ENCODE results near the gene TNRC6C.
"Not testable (repeated sequence)": the region's sequence is repeated elsewhere in the genome, so short reads cannot be mapped to it uniquely, and the experiment has no call there.

Gene TNRC6C

DNA sequence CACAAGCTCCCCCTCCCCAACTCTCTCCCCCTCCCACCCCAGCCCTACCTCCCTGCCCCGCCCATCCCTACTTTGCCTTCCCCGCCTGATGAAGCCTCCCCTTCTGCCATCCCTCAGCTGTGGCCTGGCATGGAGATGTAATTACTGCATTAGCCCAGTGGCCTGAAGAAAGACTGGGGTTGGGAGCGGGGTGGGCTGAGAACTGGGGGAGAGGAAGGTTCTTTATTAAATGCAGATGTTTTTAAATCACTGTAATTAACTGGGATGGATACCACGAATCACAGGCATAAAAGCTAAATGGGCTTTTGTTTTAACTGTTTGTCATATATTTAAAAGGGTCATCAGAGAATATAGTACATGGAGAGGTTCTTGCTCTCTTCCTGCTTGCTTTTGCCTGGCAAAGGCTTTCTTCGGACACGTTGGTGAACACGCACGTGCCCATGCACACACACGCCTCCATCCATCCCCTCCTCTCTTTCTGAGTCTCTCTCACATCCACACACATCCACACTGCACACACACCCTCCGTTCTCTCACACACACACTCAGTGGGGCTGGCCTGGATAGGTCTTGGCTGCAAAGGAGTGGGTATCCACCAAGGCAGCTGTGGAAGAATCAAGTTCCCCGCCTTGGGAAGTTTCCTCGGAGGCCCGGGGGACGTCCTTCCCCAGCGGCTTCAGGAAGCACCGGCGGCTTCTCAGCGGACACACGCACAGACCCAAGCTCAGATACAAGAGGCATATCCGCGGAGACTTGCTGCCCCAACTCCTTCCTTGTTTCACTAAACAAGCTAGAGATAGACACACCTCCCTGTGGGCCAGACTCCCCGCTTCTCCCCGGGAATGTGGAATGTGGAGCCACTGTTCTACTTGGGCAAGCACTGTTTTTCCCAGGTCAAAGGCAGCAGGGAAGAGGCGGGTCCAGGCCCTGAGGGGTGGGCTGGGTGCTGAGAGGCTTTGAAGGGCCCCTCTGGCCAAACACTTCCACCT is 27.4 kb upstream of the TNRC6C start:
- no peak for DNase-seq

DNA sequence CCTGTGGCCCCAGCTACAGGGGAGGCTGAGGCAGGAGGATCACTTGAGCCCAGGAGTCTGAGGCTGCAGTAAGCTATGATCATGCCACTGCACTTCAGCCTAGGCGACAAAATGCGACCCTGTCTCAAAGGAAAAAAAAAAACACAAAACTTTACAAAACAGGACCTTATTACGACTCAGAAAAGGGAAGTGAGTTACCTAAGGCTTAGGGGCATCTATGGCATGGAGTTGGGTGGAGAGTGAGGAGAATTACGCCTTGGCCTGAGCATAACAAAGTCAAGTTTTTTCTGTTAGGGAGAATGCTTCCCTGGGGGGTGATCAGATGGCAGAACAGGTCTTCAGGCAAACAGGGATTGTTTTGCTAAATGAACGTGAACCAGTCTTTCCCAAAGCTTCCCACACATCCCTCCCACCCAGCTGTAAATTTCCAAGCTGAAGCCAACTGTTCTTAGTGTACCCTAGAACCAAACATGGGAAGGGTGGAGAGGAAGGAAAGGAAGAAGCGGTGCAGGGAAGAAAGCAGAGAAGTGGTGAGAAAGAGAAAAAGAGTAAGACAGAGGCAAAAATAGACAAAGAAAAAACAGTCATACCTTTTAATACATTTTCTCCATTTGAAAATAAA is 24.6 kb upstream of the TNRC6C start:
- no peak for DNase-seq

DNA sequence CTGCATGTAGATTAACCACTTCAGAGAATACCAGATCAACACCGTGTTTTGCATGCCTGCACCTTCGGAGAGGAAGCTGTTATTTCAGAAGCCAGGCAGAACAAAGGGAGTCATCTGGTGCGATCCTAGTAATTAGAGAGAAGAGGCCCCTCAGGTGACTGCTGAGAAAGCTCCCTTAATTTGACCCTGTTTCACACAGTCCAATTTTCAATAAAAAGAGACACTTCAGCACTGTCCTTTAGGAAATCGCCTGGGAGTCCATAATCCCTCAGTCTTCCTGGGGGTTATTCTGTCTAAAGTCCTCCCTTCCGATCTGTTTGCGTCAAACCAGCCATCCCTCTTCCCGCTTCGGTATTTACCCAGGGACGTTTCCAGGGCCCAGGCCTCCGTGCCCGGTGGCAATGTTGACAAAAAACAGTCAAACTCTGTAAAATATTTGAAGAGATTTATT is 23.4 kb upstream of the TNRC6C start:
- no peak for DNase-seq

- not testable (repeated sequence) for DNase-seq
Observed at GRCh38 chr17:77935744-77936143, 22.8 kb upstream of the TNRC6C start.

- DNase-seq: no peak
Observed at GRCh38 chr17:77936881-77937280, 21.6 kb upstream of the TNRC6C start.

- no peak for DNase-seq
Observed at GRCh38 chr17:77941004-77941403, 17.5 kb upstream of the TNRC6C start.

DNA sequence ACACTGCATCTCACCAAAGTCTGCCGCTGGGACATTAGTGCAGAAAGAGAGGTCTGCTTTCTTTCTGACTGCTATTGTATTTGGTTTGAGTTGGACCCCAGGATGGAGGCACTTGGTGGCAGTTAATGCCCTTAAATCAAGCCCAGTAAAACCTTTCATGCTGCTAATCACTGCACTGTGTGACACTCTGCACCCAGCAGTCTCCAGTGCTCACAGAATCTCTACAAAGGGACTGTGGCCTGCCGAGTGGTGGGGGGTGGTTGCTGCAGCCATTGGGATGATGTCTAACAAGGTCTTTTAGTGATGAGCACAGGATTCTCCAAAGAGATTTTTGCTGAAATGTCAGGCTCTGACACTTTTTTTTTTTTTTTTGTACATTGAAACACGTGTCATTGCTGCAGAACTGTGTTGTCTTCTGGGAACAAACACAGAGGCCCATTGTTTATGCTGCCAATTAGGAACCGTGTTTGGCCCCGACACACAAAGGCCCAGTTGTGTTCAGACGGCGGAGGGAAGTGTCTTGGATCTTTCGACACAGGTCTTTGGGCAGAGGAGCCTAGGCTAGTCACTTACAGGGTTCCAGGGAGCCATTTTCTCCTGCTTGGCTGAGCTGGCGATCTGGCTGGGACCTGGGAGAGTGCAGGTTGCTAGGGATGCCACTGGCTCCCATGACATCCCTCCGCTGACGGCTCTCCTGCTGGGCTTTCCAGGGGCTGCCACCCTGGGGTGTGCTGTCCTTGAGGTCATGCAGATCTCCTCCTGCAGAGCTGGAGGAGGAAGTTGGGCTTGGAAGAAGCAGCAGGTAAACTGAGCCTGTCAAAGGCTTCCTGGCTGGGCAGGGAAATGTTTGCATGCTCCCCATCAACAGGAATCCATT is 16.2 kb upstream of the TNRC6C start:
- DNase-seq: no peak

DNA sequence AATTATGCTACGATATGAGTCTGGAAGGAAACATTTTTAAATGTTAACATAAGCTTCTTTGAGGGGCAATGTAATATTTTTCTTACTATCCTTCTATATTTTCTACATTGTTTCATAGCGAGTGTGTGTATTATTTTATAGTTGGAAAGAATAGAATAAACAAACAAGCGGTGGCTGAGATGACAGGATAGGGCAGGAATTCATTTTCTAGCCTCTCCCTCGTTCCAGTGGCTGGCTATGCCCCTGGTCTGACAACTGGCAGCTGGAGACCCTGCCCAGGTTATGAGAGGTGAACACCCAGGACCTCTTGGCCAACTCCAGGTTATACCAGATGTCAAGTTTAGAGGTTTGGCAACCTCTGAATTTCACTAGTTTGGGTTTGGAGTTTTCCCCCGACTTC is 14.5 kb upstream of the TNRC6C start:
- no peak for DNase-seq

- DNase-seq: no peak
Observed at GRCh38 chr17:77944390-77945222, 13.9 kb upstream of the TNRC6C start.

DNA sequence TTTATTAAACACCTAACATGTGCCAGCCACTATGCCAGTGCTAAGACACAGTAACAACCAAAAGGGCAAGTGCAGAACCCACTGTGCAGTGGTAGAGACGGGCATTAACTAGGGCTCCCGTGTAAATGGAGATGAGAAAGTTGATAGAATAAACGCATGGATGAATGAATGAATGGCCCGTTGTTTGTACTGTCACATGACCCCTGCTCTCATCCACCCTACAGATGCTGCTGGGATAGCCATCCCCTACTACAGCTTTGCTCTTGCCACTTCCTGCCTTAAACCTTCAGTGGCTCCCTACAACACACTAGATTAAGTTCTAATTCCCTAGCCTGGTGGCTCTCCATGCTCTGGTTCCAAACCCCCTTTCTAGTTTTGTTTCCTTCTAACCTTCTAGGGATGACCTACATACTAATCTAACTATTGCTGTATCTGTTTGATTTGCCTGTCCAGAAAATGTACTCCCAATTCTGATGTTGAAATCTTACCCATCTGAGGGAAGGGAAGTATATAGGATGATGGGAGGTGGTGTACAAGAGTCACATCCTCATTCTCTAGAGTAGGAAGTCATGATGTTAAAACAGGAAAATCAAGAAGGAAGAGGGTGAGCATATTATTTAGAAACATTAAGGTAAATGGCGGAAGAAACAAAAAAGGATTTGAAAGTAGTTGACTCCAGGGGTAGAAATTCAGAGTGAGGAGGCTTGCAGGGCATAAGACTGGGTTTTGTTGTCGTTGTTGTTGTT is 11.4 kb upstream of the TNRC6C start:
- DNase-seq: no peak

DNA sequence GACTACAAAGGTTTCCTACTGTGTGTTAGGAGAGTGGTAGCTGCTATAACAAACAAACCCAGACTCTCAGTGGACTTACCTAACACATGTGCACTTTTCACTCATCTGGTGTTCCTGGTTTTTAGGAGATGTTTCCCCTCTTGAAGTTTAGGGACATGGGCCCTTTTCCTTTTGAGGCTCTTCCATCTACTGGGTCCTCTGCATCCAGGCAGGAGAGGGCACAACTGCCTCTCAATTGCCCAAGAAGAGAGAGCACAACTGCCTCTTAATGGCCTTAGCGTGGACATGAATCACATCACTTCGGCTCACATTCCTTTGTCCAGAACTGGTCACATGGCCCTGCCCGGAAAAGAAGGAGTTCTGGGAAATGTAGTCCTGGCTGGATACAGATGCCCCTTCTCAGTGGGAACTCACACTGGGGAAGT is 9.8 kb upstream of the TNRC6C start:
- DNase-seq: peak; percentile 67

DNA sequence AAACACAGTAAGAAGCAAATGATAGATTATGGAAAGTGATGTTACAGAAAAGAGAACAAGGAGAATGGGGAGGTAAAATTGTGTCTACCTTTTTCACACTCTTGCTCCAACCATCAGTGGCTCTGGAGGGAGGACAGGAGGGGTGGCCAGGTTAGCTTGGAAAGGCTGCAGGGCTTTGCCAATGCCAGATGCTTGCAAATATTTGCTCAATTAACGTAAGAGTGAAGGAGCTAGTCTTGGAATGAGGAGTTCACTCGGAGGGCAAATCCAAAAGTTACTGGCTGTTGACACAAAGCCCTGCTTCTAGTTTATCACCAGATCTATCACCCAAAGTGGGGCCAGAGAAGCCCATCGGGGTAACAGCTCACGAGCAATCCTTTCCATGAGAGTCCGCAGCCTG is 7.4 kb upstream of the TNRC6C start:
- DNase-seq: no peak

GRCh38 chr17:77952368-77952767 is 6.1 kb upstream of the TNRC6C start:
- no peak for DNase-seq

- peak; percentile 28 for DNase-seq
Observed at GRCh38 chr17:77957235-77957856, 1.2 kb upstream of the TNRC6C start.

- peak; percentile 5 for DNase-seq
Observed at GRCh38 chr17:77958716-77959125, 218 bp downstream of the TNRC6C start.

- peak; percentile 22 for DNase-seq
Observed at GRCh38 chr17:77959126-77959925, 823 bp downstream of the TNRC6C start.

DNA sequence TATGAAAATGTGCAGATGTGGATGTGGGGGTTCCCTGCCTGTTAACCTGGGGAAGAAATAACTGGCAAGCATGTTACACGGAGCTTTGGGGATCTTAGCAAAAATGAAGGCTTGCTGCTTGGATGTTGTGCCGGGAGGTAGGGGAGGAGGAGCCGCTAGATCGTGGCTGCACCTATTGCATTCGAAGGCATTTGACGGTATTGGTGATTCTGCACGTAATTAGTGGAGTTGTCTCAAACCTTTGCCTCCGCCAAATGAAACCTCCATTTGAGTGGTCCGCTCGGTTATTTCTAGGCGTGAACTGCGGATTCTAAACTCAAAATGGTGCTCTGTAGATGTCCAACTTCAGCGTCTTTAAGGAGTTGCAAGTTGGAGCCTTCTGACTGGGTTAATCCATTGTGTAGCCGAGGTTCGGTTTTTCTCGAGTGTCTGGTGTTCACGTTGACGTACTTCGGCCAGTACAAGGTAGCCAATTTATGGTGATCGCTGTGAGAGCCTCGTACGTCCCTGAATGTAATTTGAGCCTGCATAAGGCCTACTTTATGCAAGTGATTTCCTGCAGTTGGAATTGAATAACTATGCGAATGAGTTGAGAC is 1.5 kb downstream of the TNRC6C start:
- peak; percentile 16 for DNase-seq

DNA sequence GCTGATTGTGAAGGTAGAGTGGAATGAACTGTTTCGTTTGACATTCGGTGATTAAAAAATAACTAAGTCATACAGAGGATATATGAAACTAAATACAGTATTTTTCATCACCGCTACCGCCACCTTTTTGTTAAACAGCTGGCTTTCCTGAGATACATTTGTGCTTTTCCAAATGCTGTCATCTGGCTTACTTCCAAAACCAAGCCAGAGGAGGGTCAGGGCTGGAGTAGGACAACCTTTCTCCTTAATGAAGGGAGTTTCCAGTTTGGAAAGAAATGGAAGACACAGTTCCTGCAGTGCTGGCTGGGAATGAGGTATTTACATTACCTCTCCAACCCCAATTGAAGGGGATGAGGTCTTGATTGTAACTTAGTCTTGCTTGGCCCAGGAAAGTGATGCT is 3.2 kb downstream of the TNRC6C start:
- no peak for DNase-seq

DNA sequence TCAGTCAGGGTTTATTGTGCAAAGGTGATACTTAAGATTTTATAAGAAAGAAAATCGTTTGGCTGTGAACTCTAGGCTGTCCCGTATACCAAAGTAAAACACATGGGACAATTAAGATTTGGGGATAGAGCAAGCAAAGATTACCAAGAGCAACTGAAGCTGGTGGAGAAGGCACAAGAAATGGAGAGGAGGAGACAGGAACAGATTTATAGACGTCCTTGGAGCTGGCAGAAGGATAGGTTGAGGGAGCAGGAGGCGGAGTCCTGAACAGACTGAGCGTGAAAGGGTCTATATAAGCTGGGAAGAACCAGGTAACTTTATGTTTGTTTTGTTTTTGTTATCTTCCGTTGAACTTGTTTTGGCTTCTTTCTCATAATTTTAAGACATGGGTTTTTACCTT is 3.8 kb downstream of the TNRC6C start:
- DNase-seq: no peak

- peak; percentile 76 for DNase-seq
Observed at GRCh38 chr17:77963441-77963840, 4.9 kb downstream of the TNRC6C start.

Data from EL (cell line).